Ascending aorta (tissue), 2 donors: ENCODE results near the gene ZNF205. TPM values are rescaled to one million over a fixed set of nuclear protein-coding genes. Genes with fewer than 3 reads are reported as not detected.
"Not testable (repeated sequence)": the region's sequence is repeated elsewhere in the genome, so short reads cannot be mapped to it uniquely, and the experiment has no call there.

ENCODE experiments used
- DNase-seq, 2 donors: peaks; one replicate each; pipeline ENCODE4 v3.0.0-alpha.2; 2019; ENCODE audit warnings: low spot score in 2 of 2
- H3K27ac ChIP-seq, 2 donors: fragments of 200-600 bp; sonication (generic); one replicate each; pipeline ENCODE4 v1.5.1; 2016 to 2017; ENCODE audit warnings: mild to moderate bottlenecking in 1 of 2
- H3K27me3 ChIP-seq: fragments of 200-600 bp; sonication (generic); one replicate; pipeline ENCODE4 v1.5.1; 2017
- H3K36me3 ChIP-seq, 2 donors: fragments of 200-600 bp; sonication (generic); one replicate each; pipeline ENCODE4 v1.5.1; 2016
- H3K4me1 ChIP-seq, 2 donors: fragments of 200-600 bp; sonication (generic); one replicate each; pipeline ENCODE4 v1.5.1; 2016 to 2017; ENCODE audit warnings: mild to moderate bottlenecking in 1 of 2
- H3K4me3 ChIP-seq, 2 donors: fragments of 200-600 bp; sonication (generic); one replicate each; pipeline ENCODE4 v1.5.1; 2016 to 2017; ENCODE audit warnings: mild to moderate bottlenecking in 1 of 2
- H3K9me3 ChIP-seq, 2 donors: fragments of 200-600 bp; sonication (generic); one replicate each; pipeline ENCODE4 v1.5.1; 2016
- CTCF ChIP-seq, 3 experiments: fragments of 200-600 bp in 2 of 3; fragments of 450-650 bp in 1 of 3; sonication (generic) in 2 of 3; IDR thresholded peaks; one replicate each; pipeline ENCODE4 v1.5.1; 2016 to 2019; ENCODE audit warnings: antibody characterized with exemption in 3 of 3, mild to moderate bottlenecking in 1 of 3, moderate library complexity in 1 of 3
- intact Hi-C: fragments of 100-400 bp; cut with DNase I; formaldehyde crosslinking; loops from one replicate; pipeline ENCODE4 v1.15.1; 2023
- total RNA-seq: library from RNA; depleted of rRNA; stranded (reverse); fragments of >200 nt; gene quantifications from one replicate; pipeline ENCODE4 v1.1.0, GENCODE V29; 2016

ZNF205 gene
- total RNA-seq, 1 donor from 2014 or later, result 49.8 TPM

- H3K27me3 ChIP-seq, result no peaks in the 10 kb centered on the region
- no peaks in the 10 kb centered on the region for H3K9me3 ChIP-seq
- peaks cover 5 to 17% of the 10 kb centered on the region in 2 donors for H3K4me1 ChIP-seq
- no peak overlapping the region for H3K27ac ChIP-seq
- DNase-seq, result no peak
- peaks cover 25 to 35% of the 10 kb centered on the region in 2 donors for H3K36me3 ChIP-seq
- no peak overlapping the region for H3K4me3 ChIP-seq
- intact Hi-C loops, result no loop called here
- TF ChIP-seq CTCF (IDR thresholded peaks at IDR 0.05), result no peak
Observed at GRCh38 chr16:3138342-3138741, 26.0 kb downstream of the ZNF205 start.

GRCh38 chr16:3138823-3139426 is 26.5 kb downstream of the ZNF205 start:
- peaks cover 25 to 35% of the 10 kb centered on the region in 2 donors for H3K36me3 ChIP-seq
- H3K27me3 ChIP-seq, result no peaks in the 10 kb centered on the region
- no peak overlapping the region for H3K27ac ChIP-seq
- DNase-seq, result no peak
- H3K9me3 ChIP-seq, result no peaks in the 10 kb centered on the region
- H3K4me1 ChIP-seq, result peaks cover 3 to 11% of the 10 kb centered on the region in 2 donors
- H3K4me3 ChIP-seq, result no peak overlapping the region
- no peak for TF ChIP-seq CTCF (IDR thresholded peaks at IDR 0.05)
- intact Hi-C loops, result no loop called here

- peaks cover 0 to 10% of the 10 kb centered on the region in 2 donors for H3K4me1 ChIP-seq
- H3K27me3 ChIP-seq, H3K4me3 ChIP-seq, intact Hi-C loops, DNase-seq, H3K9me3 ChIP-seq, H3K27ac ChIP-seq: not testable (repeated sequence)
- peaks cover 25 to 35% of the 10 kb centered on the region in 2 donors for H3K36me3 ChIP-seq
Observed at GRCh38 chr16:3139561-3139960, 27.2 kb downstream of the ZNF205 start.

- Histone ChIP-seq H3K27ac (no peak overlapping the region), H3K27me3 (no peaks in the 10 kb centered on the region), H3K4me3 (no peak overlapping the region), H3K9me3 (no peaks in the 10 kb centered on the region), H3K36me3 (peaks cover 25 to 35% of the 10 kb centered on the region in 2 donors), H3K4me1 (peaks cover 0 to 6% of the 10 kb centered on the region in 2 donors)
- TF ChIP-seq CTCF (IDR thresholded peaks at IDR 0.05), result no peak
- no peak for DNase-seq
- intact Hi-C loops, result no loop called here
Observed at GRCh38 chr16:3140603-3141427, 28.4 kb downstream of the ZNF205 start.

- intact Hi-C loops, result no loop called here
- no peaks in the 10 kb centered on the region for H3K27me3 ChIP-seq
- no peak for TF ChIP-seq CTCF (IDR thresholded peaks at IDR 0.05)
- no peaks in the 10 kb centered on the region for H3K4me1 ChIP-seq
- no peaks in the 10 kb centered on the region for H3K9me3 ChIP-seq
- H3K4me3 ChIP-seq, result no peak overlapping the region
- no peak overlapping the region for H3K27ac ChIP-seq
- peaks cover 25 to 35% of the 10 kb centered on the region in 2 donors for H3K36me3 ChIP-seq
- no peak for DNase-seq
Observed at GRCh38 chr16:3141781-3142311, 29.5 kb downstream of the ZNF205 start.

GRCh38 chr16:3142327-3142726 is 29.9 kb downstream of the ZNF205 start:
- TF ChIP-seq CTCF (IDR thresholded peaks at IDR 0.05), result no peak
- no peaks in the 10 kb centered on the region for H3K9me3 ChIP-seq
- H3K27me3 ChIP-seq, result no peaks in the 10 kb centered on the region
- H3K4me3 ChIP-seq, result no peak overlapping the region
- intact Hi-C loops, result no loop called here
- DNase-seq, result no peak
- no peak overlapping the region for H3K27ac ChIP-seq
- H3K36me3 ChIP-seq, result peaks cover 25 to 35% of the 10 kb centered on the region in 2 donors
- H3K4me1 ChIP-seq, result no peaks in the 10 kb centered on the region
